ENCODE measurements around the gene GPR132. TPM values are rescaled to one million over a fixed set of nuclear protein-coding genes. Genes with fewer than 3 reads are reported as not detected.
"Not testable (repeated sequence)": the region's sequence is repeated elsewhere in the genome, so short reads cannot be mapped to it uniquely, and the experiment has no call there.

The GPR132 gene
- total RNA-seq, 1 donor from 2014 or later: 7.2 TPM

GRCh38 chr14:105034315-105035039 is 30.8 kb downstream of the GPR132 start:
- no peaks in the 10 kb centered on the region for H3K9me3 ChIP-seq
- intact Hi-C loops (cut with DNase I): no loop called here
- ATAC-seq (peak; percentile 72 to 79), DNase-seq (peak; percentile 63)
- no peak for TF ChIP-seq CTCF (IDR thresholded peaks at IDR 0.05)
- no peak overlapping the region for H3K4me3 ChIP-seq
- H3K27me3 ChIP-seq (ENCODE audit: low read depth): no peaks in the 10 kb centered on the region
- H3K4me1 ChIP-seq: peaks cover 9% of the 10 kb centered on the region
- peak overlapping the region; percentile 69 for H3K27ac ChIP-seq
- no peaks in the 10 kb centered on the region for H3K36me3 ChIP-seq

- H3K27ac ChIP-seq: peak overlapping the region; percentile 69
- H3K9me3 ChIP-seq; H3K4me1 ChIP-seq; H3K27me3 ChIP-seq (ENCODE audit: low read depth); H3K36me3 ChIP-seq; intact Hi-C loops (cut with DNase I): not testable (repeated sequence)
- peak overlapping the region; percentile 53 for H3K4me3 ChIP-seq
- peak; percentile 42 for DNase-seq
- ATAC-seq: peak in 1 of 2 donors; percentile 39
Measured at GRCh38 chr14:105033412-105033900, 31.8 kb downstream of the GPR132 start.

- ATAC-seq; H3K4me1 ChIP-seq; intact Hi-C loops (cut with DNase I); DNase-seq; H3K27me3 ChIP-seq (ENCODE audit: low read depth); H3K9me3 ChIP-seq; H3K36me3 ChIP-seq: not testable (repeated sequence)
- peak overlapping the region; percentile 69 for H3K27ac ChIP-seq
- H3K4me3 ChIP-seq: peak overlapping the region; percentile 53
Measured at GRCh38 chr14:105032451-105032901, 32.8 kb downstream of the GPR132 start.

GRCh38 chr14:105030836-105031396 is 34.3 kb downstream of the GPR132 start:
- Histone ChIP-seq H3K36me3 (no peaks in the 10 kb centered on the region), H3K27me3 (ENCODE audit: low read depth) (no peaks in the 10 kb centered on the region), H3K9me3 (no peaks in the 10 kb centered on the region), H3K27ac (no peak overlapping the region), H3K4me1 (peaks cover 9% of the 10 kb centered on the region), H3K4me3 (no peak overlapping the region)
- DNase-seq (peak; percentile 23), ATAC-seq (no peak)
- no peak for TF ChIP-seq CTCF (IDR thresholded peaks at IDR 0.05)
- intact Hi-C loops (cut with DNase I): no loop called here

- no peak for TF ChIP-seq CTCF (IDR thresholded peaks at IDR 0.05)
- Histone ChIP-seq H3K4me3 (no peak overlapping the region), H3K9me3 (no peaks in the 10 kb centered on the region), H3K27ac (no peak overlapping the region), H3K4me1 (peaks cover 9% of the 10 kb centered on the region), H3K27me3 (ENCODE audit: low read depth) (no peaks in the 10 kb centered on the region), H3K36me3 (no peaks in the 10 kb centered on the region)
- DNase-seq (peak; percentile 15), ATAC-seq (peak in 1 of 2 donors; percentile 26)
- intact Hi-C loops (cut with DNase I): no loop called here
Measured at GRCh38 chr14:105030194-105030593, 35.0 kb downstream of the GPR132 start.

- Histone ChIP-seq H3K27me3 (ENCODE audit: low read depth) (no peaks in the 10 kb centered on the region), H3K4me1 (peaks cover 9% of the 10 kb centered on the region), H3K36me3 (no peaks in the 10 kb centered on the region), H3K4me3 (no peak overlapping the region), H3K9me3 (no peaks in the 10 kb centered on the region), H3K27ac (no peak overlapping the region)
- DNase-seq: no peak
- no peak for ATAC-seq
- intact Hi-C loops (cut with DNase I): no loop called here
- TF ChIP-seq CTCF (IDR thresholded peaks at IDR 0.05): no peak
Measured at GRCh38 chr14:105029402-105029801, 35.8 kb downstream of the GPR132 start.

Data from lower lobe of right lung (tissue), 2 donors.